SJCRH30 (cell line): ENCODE data around the gene VPREB1. TPM values are rescaled to one million over a fixed set of nuclear protein-coding genes. Genes with fewer than 3 reads are reported as not detected.
"Not testable (repeated sequence)": the region's sequence is repeated elsewhere in the genome, so short reads cannot be mapped to it uniquely, and the experiment has no call there.

ENCODE experiments used
- DNase-seq, 2 experiments: peaks; one replicate each; pipeline ENCODE4 v3.0.0-alpha.2; 2015 to 2020
- H3K27ac ChIP-seq: fragments of 250-450 bp; sonication (Bioruptor Pico); 2 replicates; pipeline ENCODE4 v1.5.1; 2020; ENCODE audit warnings: mild to moderate bottlenecking, moderate library complexity
- H3K27me3 ChIP-seq: fragments of 250-450 bp; sonication (Bioruptor Pico); 2 replicates; pipeline ENCODE4 v1.5.1; 2020; ENCODE audit warnings: mild to moderate bottlenecking, moderate library complexity
- H3K36me3 ChIP-seq: fragments of 250-450 bp; sonication (Bioruptor Pico); 2 replicates; pipeline ENCODE4 v1.5.1; 2020; ENCODE audit warnings: mild to moderate bottlenecking, moderate library complexity
- H3K4me1 ChIP-seq: fragments of 250-450 bp; sonication (Bioruptor Pico); 2 replicates; pipeline ENCODE4 v1.5.1; 2020; ENCODE audit warnings: mild to moderate bottlenecking, moderate library complexity
- H3K4me3 ChIP-seq: fragments of 250-450 bp; sonication (Bioruptor Pico); 2 replicates; pipeline ENCODE4 v1.5.1; 2020; ENCODE audit warnings: mild to moderate bottlenecking, moderate library complexity
- H3K9me3 ChIP-seq: fragments of 250-450 bp; sonication (Bioruptor Pico); replicated peaks from 2 replicates; pipeline ENCODE4 v1.5.1; 2020; ENCODE audit warnings: mild to moderate bottlenecking, moderate library complexity
- total RNA-seq: library from RNA; depleted of rRNA; stranded (reverse); fragments of >200 nt; shearing (Covaris generic); gene quantifications from 2 replicates; pipeline ENCODE4 v1.2.3, GENCODE V29; 2014

The VPREB1 gene
- total RNA-seq, 1 experiment from 2014 or later = not detected

DNA sequence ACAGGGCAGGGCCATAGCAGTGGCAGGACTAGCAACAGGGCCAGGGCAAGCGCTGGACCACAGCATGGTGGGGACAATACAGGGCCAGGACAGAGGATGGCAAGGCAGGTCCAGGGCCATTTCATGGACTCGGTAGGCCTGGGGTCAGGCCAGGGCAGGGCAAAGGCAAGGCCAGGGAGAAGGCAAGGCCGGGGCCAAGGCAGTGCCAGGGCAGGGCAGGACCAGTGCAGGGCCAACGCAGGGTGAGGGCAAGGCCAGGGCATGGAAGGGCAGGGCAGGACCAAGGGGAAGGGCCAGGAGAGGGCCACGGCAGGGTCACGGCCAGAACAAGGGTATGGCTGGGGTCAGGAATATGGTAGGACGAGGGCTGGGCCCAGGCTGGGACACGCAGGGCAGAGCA lies 45.1 kb downstream of the VPREB1 start:
- H3K9me3 ChIP-seq, H3K4me3 ChIP-seq, H3K27ac ChIP-seq: not testable (repeated sequence)

DNA sequence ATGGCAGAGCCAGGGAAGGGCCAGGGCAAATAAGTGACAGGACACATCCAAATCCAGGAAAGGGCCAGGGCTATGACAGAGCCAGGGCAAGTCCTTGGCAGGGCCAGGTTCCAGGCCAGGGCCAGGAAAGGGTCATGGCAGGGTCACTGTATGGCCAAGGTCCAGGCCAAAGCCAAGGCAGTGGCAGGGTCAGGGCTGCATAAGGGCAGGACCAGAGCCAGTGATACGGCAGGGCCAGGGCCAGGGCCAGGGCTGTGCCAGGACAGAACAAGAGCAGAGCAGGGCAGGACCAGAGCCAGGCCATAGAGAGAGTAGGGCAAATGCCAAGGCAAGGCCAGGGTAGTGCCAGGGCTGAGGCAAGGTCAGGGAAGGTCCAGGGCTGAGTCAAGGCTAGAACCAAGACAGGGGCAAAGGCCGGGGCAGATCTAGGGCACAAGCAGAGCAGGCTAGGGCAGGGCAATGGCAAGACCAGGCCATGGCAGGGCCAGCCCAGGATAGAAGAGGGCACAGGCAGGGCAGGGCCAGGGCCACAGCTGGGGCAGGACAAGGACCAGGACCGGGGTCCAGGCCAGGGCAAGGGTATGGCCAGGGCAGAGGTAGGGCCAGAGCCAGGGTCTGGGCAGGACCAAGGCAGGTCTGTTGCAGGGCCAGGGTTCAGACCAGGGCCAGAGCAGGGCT lies 46.7 kb downstream of the VPREB1 start:
- H3K27ac ChIP-seq, H3K9me3 ChIP-seq, H3K4me3 ChIP-seq, DNase-seq, H3K27me3 ChIP-seq, H3K36me3 ChIP-seq, H3K4me1 ChIP-seq: not testable (repeated sequence)

More for the DNA sequence above, 45.1 kb downstream of the VPREB1 start:
- not testable (repeated sequence) for DNase-seq, H3K4me1 ChIP-seq, H3K27me3 ChIP-seq, H3K36me3 ChIP-seq

DNA sequence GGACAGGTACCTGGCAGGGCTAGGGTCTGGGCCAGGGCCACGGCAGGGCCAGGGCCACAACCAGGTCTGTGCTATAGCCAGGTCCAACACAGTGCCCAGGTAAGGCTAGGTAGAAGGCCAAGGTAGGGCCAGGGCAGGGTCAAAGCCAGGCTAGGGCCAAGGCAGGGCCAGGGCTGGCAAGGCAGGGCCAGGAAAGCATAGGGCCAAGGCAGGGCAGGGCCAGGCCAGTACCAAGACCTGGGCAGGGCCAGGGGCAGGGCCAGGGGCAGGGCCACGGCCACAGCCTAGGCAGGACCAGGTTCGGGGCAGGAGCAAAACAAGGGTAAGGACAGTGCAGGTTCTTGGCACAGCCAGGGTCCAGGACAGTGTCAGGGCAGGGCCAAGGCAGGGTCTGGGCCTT lies 48.1 kb downstream of the VPREB1 start:
- not testable (repeated sequence) for DNase-seq, H3K36me3 ChIP-seq, H3K4me1 ChIP-seq, H3K27me3 ChIP-seq, H3K4me3 ChIP-seq, H3K9me3 ChIP-seq, H3K27ac ChIP-seq

DNA sequence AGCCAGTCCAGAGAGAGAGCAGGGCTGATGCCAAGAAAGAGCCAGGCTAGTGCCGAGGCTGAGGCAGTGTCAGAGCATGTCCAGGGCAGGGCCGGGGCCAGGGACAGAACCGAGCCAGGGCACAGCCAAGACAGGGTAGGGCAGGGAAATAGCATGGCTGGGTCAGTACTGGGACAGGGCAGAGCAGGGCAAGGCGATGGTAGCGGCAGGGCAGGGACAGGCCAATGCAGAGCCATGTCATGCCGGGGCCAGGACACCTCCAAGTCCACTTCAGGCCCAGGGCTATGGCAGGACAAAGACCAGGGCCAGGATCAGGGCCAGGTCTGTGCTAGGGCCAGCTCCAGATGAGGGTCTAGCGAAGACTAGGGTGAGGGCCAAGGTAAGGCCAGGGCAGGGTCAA lies 48.9 kb downstream of the VPREB1 start:
- not testable (repeated sequence) for H3K27me3 ChIP-seq, H3K36me3 ChIP-seq, H3K4me3 ChIP-seq, H3K4me1 ChIP-seq, H3K9me3 ChIP-seq, DNase-seq, H3K27ac ChIP-seq

DNA sequence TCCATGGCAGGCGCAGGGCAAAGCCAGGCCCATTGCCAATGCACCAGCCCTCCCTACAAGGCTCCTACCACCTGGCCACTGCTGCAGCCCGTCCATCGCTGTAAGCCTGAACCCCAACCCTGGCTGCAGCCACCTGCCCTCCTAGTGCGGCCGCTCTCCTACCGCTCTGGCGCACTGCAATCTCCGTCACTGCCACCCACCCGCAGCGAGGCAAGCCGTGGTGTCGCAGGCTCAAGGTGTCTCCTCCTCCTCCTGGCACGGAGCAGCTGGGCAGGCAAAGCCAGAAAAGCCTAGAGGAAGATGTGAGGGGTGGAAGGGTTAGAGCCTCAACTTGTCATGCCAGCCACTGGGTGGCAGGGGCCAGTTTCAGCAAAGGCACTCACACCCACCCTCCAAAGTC lies 50.1 kb downstream of the VPREB1 start:
- not testable (repeated sequence) for H3K4me1 ChIP-seq, H3K27ac ChIP-seq, H3K27me3 ChIP-seq, H3K4me3 ChIP-seq, H3K9me3 ChIP-seq, DNase-seq, H3K36me3 ChIP-seq
